GM19452 (cell line): Measurements from ENCODE around the gene LSAMP.
"Not testable (repeated sequence)": the region's sequence is repeated elsewhere in the genome, so short reads cannot be mapped to it uniquely, and the experiment has no call there.

Experiments used
- ATAC-seq: cut with Tn5 transposase; IDR thresholded peaks from one replicate; pipeline ENCODE4 v1.9.1; 2021; ENCODE audit not compliant: unreplicated experiment

LSAMP gene

GRCh38 chr3:116127464-116127863 is 317.8 kb downstream of the LSAMP start:
- ATAC-seq, result no peak

- ATAC-seq, result no peak
These were observed 321.1 kb downstream of the LSAMP start for GRCh38 chr3:116124166-116124565.

GRCh38 chr3:116118475-116119169 is 326.7 kb downstream of the LSAMP start:
- no peak for ATAC-seq

- ATAC-seq, result no peak
These were observed 330.7 kb downstream of the LSAMP start for GRCh38 chr3:116114586-116114985.

GRCh38 chr3:116112696-116113095 is 332.6 kb downstream of the LSAMP start:
- no peak for ATAC-seq

GRCh38 chr3:116111765-116112164 is 333.5 kb downstream of the LSAMP start:
- ATAC-seq, result no peak

- no peak for ATAC-seq
These were observed 341.3 kb downstream of the LSAMP start for GRCh38 chr3:116103868-116104530.

GRCh38 chr3:116102037-116102436 is 343.2 kb downstream of the LSAMP start:
- ATAC-seq, result no peak

- ATAC-seq, result no peak
These were observed 348.1 kb downstream of the LSAMP start for GRCh38 chr3:116097226-116097625.

GRCh38 chr3:116096631-116097030 is 348.7 kb downstream of the LSAMP start:
- ATAC-seq, result no peak

- ATAC-seq, result no peak
These were observed 351.9 kb downstream of the LSAMP start for GRCh38 chr3:116093374-116093773.

GRCh38 chr3:116087426-116087825 is 357.9 kb downstream of the LSAMP start:
- no peak for ATAC-seq

- ATAC-seq, result no peak
These were observed 360.1 kb downstream of the LSAMP start for GRCh38 chr3:116084999-116085791.

- ATAC-seq, result no peak
These were observed 361.6 kb downstream of the LSAMP start for GRCh38 chr3:116083683-116084082.

- no peak for ATAC-seq
These were observed 366.7 kb downstream of the LSAMP start for GRCh38 chr3:116078561-116078960.

GRCh38 chr3:116077557-116077956 is 367.7 kb downstream of the LSAMP start:
- ATAC-seq, result no peak

GRCh38 chr3:116077059-116077458 is 368.2 kb downstream of the LSAMP start:
- ATAC-seq, result no peak

GRCh38 chr3:116070516-116071278 is 374.6 kb downstream of the LSAMP start:
- ATAC-seq, result not testable (repeated sequence)

GRCh38 chr3:116070061-116070460 is 375.2 kb downstream of the LSAMP start:
- no peak for ATAC-seq

- ATAC-seq, result no peak
These were observed 376.3 kb downstream of the LSAMP start for GRCh38 chr3:116069024-116069423.

- ATAC-seq, result peak; percentile 87
These were observed 378.0 kb downstream of the LSAMP start for GRCh38 chr3:116067326-116067725.
